ENCODE results near the gene RCAN3. TPM values are rescaled to one million over a fixed set of nuclear protein-coding genes. Genes with fewer than 3 reads are reported as not detected.
A peak's percentile ranks its signal among the peaks of the same experiment; 100 is the strongest.

RCAN3 gene
- total and polyA plus RNA-seq, 2 of the 13 experiments (the other 11 are each of a cell fraction or from before 2014, with no cell fraction given), result 12.2 to 13.3 TPM

DNA sequence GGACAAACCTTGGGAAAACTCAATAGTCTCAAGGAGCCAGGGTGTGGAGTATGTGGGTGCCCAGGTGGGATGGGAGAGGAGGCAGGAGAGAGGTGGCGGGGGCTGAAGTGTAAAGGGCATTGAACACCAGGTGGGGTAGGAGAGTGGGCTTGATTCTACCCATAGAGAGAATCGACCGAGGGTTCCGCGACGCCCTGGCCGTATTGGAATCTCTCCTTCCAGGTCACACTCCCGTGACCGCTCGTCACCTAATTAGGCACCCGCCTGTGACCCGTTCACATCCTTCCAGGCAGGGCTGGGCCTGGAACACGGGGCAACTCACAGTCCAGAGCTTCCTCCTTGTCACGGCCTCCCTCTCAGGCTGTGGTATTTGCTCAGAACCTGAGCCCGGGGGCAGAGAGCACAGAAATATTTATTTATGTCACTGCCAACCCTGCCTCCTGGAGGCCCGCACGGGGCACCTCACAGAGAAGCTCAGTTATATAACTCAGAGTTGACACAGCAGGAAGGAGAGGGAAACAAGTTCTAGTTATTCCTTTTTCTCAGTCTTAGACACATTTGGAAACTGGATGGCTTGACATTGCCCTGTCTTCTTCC is 65.3 kb downstream of the RCAN3 start (continued):
- TF ChIP-seq ZNF276 (CRISPR knock-in tag; IDR thresholded peaks at IDR 0.05; ENCODE audit: low read depth), result 0 out of 2 replicates have a peak, but pooled peaks have one; percentile 32
- TF ChIP-seq ZNF260 (CRISPR knock-in tag; IDR thresholded peaks at IDR 0.05; ENCODE audit: borderline replicate concordance, low read depth), result no peak
- no peak for TF ChIP-seq ATF3 (CRISPR knock-in tag; IDR thresholded peaks at IDR 0.05)
- TF ChIP-seq JUN (CRISPR knock-in tag; IDR thresholded peaks at IDR 0.05), result peak; percentile 67; the same call in 1 of the 2 replicates
- TF ChIP-seq ZNF326 (CRISPR knock-in tag; IDR thresholded peaks at IDR 0.05; ENCODE audit: borderline replicate concordance), result no peak
- TF ChIP-seq GATAD1 (CRISPR knock-in tag; IDR thresholded peaks at IDR 0.05), result no peak; the same call in 1 of the 2 replicates
- TF ChIP-seq NFIC (IDR thresholded peaks at IDR 0.05; ENCODE audit: low read length), result peak; percentile 57; the same call in 1 of the 2 replicates
- no peak for TF ChIP-seq ELF4 (CRISPR knock-in tag; IDR thresholded peaks at IDR 0.05; ENCODE audit: borderline replicate concordance)
- no peak for TF ChIP-seq ZNF256 (CRISPR knock-in tag; conservative IDR thresholded peaks at IDR 0.05)
- TF ChIP-seq, protein P1, sequence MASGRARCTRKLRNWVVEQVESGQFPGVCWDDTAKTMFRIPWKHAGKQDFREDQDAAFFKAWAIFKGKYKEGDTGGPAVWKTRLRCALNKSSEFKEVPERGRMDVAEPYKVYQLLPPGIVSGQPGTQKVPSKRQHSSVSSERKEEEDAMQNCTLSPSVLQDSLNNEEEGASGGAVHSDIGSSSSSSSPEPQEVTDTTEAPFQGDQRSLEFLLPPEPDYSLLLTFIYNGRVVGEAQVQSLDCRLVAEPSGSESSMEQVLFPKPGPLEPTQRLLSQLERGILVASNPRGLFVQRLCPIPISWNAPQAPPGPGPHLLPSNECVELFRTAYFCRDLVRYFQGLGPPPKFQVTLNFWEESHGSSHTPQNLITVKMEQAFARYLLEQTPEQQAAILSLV (CRISPR knock-in tag; IDR thresholded peaks at IDR 0.05; ENCODE audit: borderline replicate concordance), result no peak
- no peak for TF ChIP-seq DMTF1 (CRISPR knock-in tag; IDR thresholded peaks at IDR 0.05)
- no peak for TF ChIP-seq PRDM4 (CRISPR knock-in tag; IDR thresholded peaks at IDR 0.05; ENCODE audit: borderline replicate concordance)
- TF ChIP-seq MEF2D (CRISPR knock-in tag; IDR thresholded peaks at IDR 0.05), result peak; percentile 96
- no peak for TF ChIP-seq TCF12 (IDR thresholded peaks at IDR 0.05)
- peak; percentile 83; the same call in 1 of the 2 replicates for TF ChIP-seq TCF12 (CRISPR knock-in tag; IDR thresholded peaks at IDR 0.05)
- TF ChIP-seq RBFOX2 (IDR thresholded peaks at IDR 0.05; ENCODE audit: low read depth, low read length), result no peak
- peak; percentile 74 for TF ChIP-seq FOSL2 (CRISPR knock-in tag; IDR thresholded peaks at IDR 0.05)
- peak; percentile 95 for TF ChIP-seq GATAD2A (CRISPR knock-in tag; IDR thresholded peaks at IDR 0.05)
- no peak for TF ChIP-seq SSRP1 (CRISPR knock-in tag; IDR thresholded peaks at IDR 0.05)
- TF ChIP-seq ZNF704 (CRISPR knock-in tag; IDR thresholded peaks at IDR 0.05; ENCODE audit: borderline replicate concordance), result 0 out of 2 replicates have a peak, but pooled peaks have one; percentile 74
- TF ChIP-seq ZNF644 (CRISPR knock-in tag; IDR thresholded peaks at IDR 0.05; ENCODE audit: low read depth), result no peak

All from HepG2 (cell line).